Large intestine (tissue), 3 donors: Measurements from ENCODE around the gene PTPRQ. TPM values are rescaled to one million over a fixed set of nuclear protein-coding genes. Genes with fewer than 3 reads are reported as not detected.
"Not testable (repeated sequence)": the region's sequence is repeated elsewhere in the genome, so short reads cannot be mapped to it uniquely, and the experiment has no call there.

Experiments
- DNase-seq, 2 donors: peaks; one replicate each; pipeline versions ENCODE4 v3.0.0 to v3.0.0-alpha.2; 2013
- H3K27ac ChIP-seq: one replicate; pipeline ENCODE4 v1.5.1; 2013; ENCODE audit warnings: low read length
- H3K27me3 ChIP-seq: 2 replicates; pipeline ENCODE4 v1.6.1; 2013; ENCODE audit warnings: low read length; ENCODE audit not compliant: control insufficient read depth, insufficient read depth
- H3K36me3 ChIP-seq: 2 replicates; pipeline ENCODE4 v1.6.1; 2013; ENCODE audit warnings: low read length; ENCODE audit not compliant: control insufficient read depth, insufficient read depth
- H3K4me1 ChIP-seq: one replicate; pipeline ENCODE4 v1.6.1; 2013; ENCODE audit warnings: low read length; ENCODE audit not compliant: control insufficient read depth, insufficient read depth
- H3K4me3 ChIP-seq: one replicate; pipeline ENCODE4 v1.5.1; 2013; ENCODE audit warnings: low read length
- H3K9me3 ChIP-seq: one replicate; pipeline ENCODE4 v1.6.1; 2013; ENCODE audit warnings: mild to moderate bottlenecking, low read depth, low read length, moderate library complexity; ENCODE audit not compliant: control insufficient read depth
- WGBS: methylation state at CpG from one replicate; pipeline ENCODE4 v1.1.5; 2013; ENCODE audit warnings: low lambda C conversion rate; ENCODE audit not compliant: insufficient coverage; 5-methylcytosine and 5-hydroxymethylcytosine counted together
- polyA plus RNA-seq: library from polyadenylated mRNA; unstranded; fragments of 120-200 nt; gene quantifications from one replicate; pipeline ENCODE4 v1.2.1, GENCODE V29; 2013

The PTPRQ gene
- polyA plus RNA-seq, 1 donor, result 1.1 TPM

DNA sequence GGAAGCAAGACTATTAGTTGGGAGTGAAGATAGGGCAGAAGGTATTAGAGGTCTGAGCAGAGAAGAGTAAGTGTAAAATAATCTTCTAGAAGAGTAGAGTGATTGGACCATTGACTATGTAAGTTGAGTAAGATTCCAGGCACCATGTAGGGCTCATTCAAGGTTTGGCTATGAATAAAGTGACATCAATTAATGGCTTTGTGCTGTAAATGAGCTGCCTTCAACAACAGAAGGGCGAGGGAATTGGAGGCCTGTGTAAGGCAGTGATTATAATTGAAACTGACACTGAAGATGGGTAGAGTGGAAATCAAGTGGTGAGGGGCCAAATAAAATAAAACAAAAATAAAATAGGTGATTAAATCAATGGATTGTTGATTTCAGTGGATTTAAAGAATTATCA lies 26.4 kb downstream of the PTPRQ start:
- no peaks in the 10 kb centered on the region for H3K36me3 ChIP-seq
- H3K4me3 ChIP-seq, result no peak overlapping the region
- 100% methylated on average over 1 of the region's 1 CpG for WGBS
- no peak overlapping the region for H3K27ac ChIP-seq
- H3K4me1 ChIP-seq, result no peaks in the 10 kb centered on the region
- no peaks in the 10 kb centered on the region for H3K27me3 ChIP-seq
- no peaks in the 10 kb centered on the region for H3K9me3 ChIP-seq
- DNase-seq, result no peak

DNA sequence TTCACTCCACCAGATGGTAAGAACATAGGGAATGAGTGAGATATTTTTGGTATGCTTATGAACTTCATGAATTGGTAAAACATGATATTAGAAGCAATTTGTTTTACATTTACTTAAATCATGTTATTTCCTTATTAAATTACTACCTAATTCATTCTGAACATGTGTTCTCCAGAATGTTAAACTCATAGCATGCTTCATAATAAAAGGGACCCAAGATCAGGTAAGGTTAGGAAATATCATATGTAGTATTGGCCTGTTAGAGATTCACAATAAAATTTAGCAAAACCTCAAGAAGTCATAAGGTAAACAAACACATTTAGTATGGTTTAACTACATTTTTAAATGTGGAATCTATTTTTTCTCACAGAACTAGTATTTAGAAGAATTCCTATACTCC lies 28.2 kb downstream of the PTPRQ start:
- H3K4me3 ChIP-seq, result no peak overlapping the region

DNA sequence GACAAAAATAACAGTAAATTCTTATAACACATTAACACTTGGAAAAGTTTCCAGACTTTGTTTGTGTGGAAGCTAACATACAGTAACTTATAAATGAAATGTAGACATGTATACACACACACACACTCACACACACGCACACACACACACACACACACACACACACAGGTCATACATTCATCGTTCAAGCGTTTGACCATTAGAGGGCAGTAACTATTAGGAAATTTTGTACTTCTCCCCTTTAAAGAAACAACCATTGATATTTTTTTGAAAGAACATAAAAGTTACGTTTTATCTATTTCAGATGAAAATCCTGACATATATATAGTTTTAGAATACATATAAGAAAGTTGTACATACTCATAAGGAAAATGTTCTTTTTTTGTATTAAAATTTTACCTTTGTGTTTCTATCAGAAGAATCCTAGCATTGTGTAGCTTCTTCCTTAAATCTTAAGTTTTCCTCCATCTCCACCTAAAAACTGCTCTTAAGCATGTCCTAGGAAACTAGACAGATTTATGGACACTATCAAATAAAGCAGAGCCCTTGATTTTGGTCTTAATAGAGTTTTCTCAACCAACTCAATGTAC lies 29.0 kb downstream of the PTPRQ start:
- Histone ChIP-seq H3K27ac (no peak overlapping the region), H3K27me3 (no peaks in the 10 kb centered on the region), H3K4me3 (no peak overlapping the region), H3K9me3 (no peaks in the 10 kb centered on the region), H3K4me1 (no peaks in the 10 kb centered on the region), H3K36me3 (no peaks in the 10 kb centered on the region)
- WGBS, result 17% methylated on average over 1 of the region's 4 CpGs
- peak; percentile 24 to 31 for DNase-seq

More for the DNA sequence above, 28.2 kb downstream of the PTPRQ start:
- Histone ChIP-seq H3K27me3 (no peaks in the 10 kb centered on the region), H3K4me1 (no peaks in the 10 kb centered on the region), H3K27ac (no peak overlapping the region), H3K36me3 (no peaks in the 10 kb centered on the region), H3K9me3 (no peaks in the 10 kb centered on the region)
- no peak for DNase-seq

DNA sequence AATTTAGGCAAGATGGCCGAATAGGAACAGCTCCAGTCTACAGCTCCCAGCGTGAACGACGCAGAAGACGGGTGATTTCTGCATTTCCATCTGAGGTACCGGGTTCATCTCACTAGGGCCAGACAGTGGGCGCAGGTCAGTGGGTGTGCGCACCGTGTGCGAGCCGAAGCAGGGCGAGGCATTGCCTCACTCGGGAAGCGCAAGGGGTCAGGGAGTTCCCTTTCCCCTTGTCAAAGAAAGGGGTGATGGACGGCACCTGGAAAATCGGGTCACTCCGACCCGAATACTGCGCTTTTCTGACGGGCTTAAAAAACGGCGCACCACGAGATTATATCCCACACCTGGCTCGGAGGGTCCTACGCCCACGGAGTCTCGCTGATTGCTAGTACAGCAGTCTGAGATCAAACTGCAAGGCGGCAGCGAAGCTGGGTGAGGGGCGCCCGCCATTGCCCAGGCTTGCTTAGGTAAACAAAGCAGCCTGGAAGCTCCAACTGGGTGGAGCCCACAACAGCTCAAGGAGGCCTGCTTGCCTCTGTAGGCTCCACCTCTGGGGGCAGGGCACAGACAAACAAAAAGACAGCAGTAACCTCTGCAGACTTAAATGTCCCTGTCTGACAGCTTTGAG lies 33.6 kb downstream of the PTPRQ start:
- WGBS, result no CpG with 5 or more reads among the region's 31 CpGs
- not testable (repeated sequence) for DNase-seq, H3K36me3 ChIP-seq, H3K27me3 ChIP-seq, H3K9me3 ChIP-seq, H3K27ac ChIP-seq, H3K4me3 ChIP-seq, H3K4me1 ChIP-seq

DNA sequence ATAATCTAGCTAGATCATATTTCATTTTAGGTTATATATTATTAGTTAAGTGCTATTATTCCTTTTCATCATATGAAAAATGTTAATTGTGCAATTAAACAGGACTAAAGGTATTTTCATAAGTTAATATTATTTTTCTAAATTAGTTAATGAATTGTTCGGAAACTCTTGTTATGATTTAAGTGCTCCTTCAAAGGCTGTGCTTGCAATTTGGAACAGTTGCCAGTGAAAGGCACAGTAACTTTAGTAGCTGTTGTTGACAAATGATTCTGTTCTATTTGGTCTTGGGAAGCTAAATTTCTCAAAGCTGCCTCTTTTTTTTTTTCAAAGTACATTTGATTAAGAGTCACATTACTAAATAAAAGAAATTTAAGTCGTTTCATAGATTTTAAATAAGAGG lies 40.7 kb downstream of the PTPRQ start:
- 100% methylated on average over 1 of the region's 2 CpGs for WGBS
- Histone ChIP-seq H3K27ac (no peak overlapping the region), H3K4me3 (no peak overlapping the region), H3K27me3 (no peaks in the 10 kb centered on the region), H3K36me3 (no peaks in the 10 kb centered on the region), H3K4me1 (no peaks in the 10 kb centered on the region), H3K9me3 (no peaks in the 10 kb centered on the region)
- no peak for DNase-seq

DNA sequence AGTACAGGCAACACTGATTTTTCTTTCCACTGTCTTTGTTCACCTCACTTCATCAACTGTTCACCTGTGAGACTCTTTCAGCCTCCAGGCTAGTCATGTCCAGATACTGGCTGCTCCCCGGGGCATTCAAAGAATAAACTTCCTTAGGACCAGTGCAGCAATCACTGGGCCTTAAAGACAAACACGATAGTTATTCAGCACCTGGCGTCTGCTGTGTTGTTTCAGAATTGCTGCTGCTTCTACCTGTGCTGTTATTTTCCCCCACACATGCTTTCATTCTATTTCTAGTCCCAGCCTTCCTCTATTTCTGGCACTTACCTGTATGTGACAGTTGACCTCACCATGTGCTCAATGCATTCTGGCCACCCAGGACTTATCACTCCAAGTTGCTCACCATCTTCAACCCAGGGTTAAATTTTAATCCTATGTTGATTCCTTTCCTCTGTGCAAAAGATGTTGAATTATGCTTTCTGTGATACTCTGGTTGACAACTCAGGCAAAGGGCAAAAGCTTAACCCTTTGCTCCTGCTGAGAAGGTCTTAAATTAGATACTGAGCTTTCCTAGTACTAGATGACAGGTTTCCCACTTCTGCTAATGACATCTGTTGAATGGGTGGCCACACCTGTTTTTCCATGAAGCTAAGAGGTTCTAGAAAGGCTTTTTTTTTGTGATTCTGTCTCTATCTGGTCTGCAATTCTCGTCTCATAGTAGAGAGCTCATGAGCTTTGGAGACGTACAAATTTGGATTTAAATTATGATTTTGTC lies 41.4 kb downstream of the PTPRQ start:
- no peaks in the 10 kb centered on the region for H3K9me3 ChIP-seq
- peak in 1 of 2 donors; percentile 5 for DNase-seq
- H3K27me3 ChIP-seq, result no peaks in the 10 kb centered on the region
- no peaks in the 10 kb centered on the region for H3K4me1 ChIP-seq
- no peak overlapping the region for H3K27ac ChIP-seq
- no peaks in the 10 kb centered on the region for H3K36me3 ChIP-seq
- WGBS, result 83% methylated on average over 1 of the region's 5 CpGs
- H3K4me3 ChIP-seq, result no peak overlapping the region

DNA sequence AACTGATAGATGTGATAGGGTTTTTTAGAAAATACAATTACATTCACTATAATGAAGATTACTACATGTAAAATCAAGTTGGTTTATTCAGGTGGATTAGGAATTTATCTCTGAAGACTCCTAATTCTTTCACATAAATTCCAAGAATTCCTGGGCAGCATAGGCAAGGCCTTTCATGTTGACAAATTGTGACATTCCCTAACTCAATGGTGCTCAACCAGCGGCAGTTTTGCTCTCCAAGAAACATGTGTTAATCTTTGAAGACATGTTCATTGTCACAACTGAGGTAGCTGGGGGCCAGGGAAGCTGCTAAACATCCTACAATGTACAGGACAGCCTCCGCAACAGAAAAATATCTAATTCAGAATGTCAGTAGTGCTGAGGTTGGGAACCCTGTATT lies 46.3 kb downstream of the PTPRQ start:
- 100% methylated on average over 1 of the region's 2 CpGs for WGBS
- H3K36me3 ChIP-seq, result no peaks in the 10 kb centered on the region

DNA sequence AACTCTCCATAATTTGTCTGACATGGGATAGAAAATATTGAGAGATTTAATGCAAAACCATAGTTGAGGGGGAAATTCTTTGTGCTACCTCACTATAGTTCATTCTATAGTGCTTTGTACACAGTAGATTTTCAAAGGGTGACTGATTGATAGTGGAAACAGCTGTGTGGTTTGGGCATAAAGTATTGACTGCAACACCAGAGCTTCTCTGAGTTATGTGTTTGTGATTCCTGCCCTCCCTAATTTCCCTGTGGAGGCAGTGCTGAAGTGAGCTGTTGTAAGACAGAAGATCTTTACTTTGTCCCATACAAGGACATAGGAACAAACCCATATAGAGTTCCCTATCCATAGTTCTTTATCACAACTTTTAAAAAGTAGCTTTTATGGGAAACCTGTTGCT lies 47.1 kb downstream of the PTPRQ start:
- no peaks in the 10 kb centered on the region for H3K36me3 ChIP-seq
- no peak overlapping the region for H3K27ac ChIP-seq
- H3K27me3 ChIP-seq, result no peaks in the 10 kb centered on the region
- no peaks in the 10 kb centered on the region for H3K4me1 ChIP-seq
- H3K9me3 ChIP-seq, result no peaks in the 10 kb centered on the region
- DNase-seq, result no peak
- H3K4me3 ChIP-seq, result no peak overlapping the region

More for the DNA sequence above, 46.3 kb downstream of the PTPRQ start:
- Histone ChIP-seq H3K4me1 (no peaks in the 10 kb centered on the region), H3K4me3 (no peak overlapping the region), H3K27ac (no peak overlapping the region), H3K27me3 (no peaks in the 10 kb centered on the region), H3K9me3 (no peaks in the 10 kb centered on the region)
- no peak for DNase-seq

DNA sequence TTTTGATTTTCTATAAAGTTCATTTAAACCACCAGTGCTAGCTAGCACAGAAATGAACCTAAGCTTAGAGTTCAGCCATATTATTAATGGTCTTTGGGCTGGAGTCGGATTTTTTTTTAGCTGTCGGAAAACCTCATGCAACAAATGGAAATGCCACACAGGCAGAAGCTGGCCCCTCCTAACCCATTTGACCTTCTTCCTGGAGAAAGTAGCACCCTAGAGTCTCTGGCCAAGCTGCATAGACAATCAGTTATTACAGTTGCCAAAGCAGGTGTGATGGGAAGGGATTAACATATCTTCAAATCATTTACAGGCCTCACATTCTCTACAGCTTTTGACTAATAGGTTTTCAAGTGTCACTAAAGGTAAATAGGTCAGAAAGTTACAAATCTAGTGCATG lies 49.4 kb downstream of the PTPRQ start:
- no peaks in the 10 kb centered on the region for H3K36me3 ChIP-seq
- H3K27ac ChIP-seq, result no peak overlapping the region
- no peaks in the 10 kb centered on the region for H3K9me3 ChIP-seq
- 86% methylated on average over 1 of the region's 2 CpGs for WGBS
- H3K27me3 ChIP-seq, result no peaks in the 10 kb centered on the region
- no peak for DNase-seq
- no peak overlapping the region for H3K4me3 ChIP-seq
- no peaks in the 10 kb centered on the region for H3K4me1 ChIP-seq

DNA sequence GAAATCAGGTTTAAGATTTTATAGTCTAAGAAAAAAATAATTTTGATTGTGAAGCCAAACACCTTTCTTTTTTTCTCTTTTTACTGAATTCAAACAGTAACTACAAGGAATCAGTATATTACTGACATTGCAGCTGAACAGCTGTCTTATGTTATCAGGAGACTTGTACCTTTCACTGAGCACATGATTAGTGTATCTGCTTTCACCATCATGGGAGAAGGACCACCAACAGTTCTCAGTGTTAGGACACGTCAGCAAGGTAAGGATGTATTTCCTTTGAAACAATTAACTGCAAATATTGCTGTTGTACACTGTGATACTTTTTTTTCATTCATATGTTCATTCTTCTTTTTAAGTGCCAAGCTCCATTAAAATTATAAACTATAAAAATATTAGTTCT lies 50.8 kb downstream of the PTPRQ start:
- no peak overlapping the region for H3K4me3 ChIP-seq
- DNase-seq, result no peak
- H3K4me1 ChIP-seq, result no peaks in the 10 kb centered on the region
- no peaks in the 10 kb centered on the region for H3K27me3 ChIP-seq
- no peaks in the 10 kb centered on the region for H3K36me3 ChIP-seq
- WGBS, result no CpG with 5 or more reads among the region's 1 CpG
- no peak overlapping the region for H3K27ac ChIP-seq
- H3K9me3 ChIP-seq, result no peaks in the 10 kb centered on the region
